ENCODE data around the gene OXCT2. TPM values are rescaled to one million over a fixed set of nuclear protein-coding genes. Genes with fewer than 3 reads are reported as not detected.
"Not testable (repeated sequence)": the region's sequence is repeated elsewhere in the genome, so short reads cannot be mapped to it uniquely, and the experiment has no call there.

OXCT2 gene
- total and polyA plus RNA-seq, 8 donors: 0.55 to 2.3 (median 0.97) TPM

DNA sequence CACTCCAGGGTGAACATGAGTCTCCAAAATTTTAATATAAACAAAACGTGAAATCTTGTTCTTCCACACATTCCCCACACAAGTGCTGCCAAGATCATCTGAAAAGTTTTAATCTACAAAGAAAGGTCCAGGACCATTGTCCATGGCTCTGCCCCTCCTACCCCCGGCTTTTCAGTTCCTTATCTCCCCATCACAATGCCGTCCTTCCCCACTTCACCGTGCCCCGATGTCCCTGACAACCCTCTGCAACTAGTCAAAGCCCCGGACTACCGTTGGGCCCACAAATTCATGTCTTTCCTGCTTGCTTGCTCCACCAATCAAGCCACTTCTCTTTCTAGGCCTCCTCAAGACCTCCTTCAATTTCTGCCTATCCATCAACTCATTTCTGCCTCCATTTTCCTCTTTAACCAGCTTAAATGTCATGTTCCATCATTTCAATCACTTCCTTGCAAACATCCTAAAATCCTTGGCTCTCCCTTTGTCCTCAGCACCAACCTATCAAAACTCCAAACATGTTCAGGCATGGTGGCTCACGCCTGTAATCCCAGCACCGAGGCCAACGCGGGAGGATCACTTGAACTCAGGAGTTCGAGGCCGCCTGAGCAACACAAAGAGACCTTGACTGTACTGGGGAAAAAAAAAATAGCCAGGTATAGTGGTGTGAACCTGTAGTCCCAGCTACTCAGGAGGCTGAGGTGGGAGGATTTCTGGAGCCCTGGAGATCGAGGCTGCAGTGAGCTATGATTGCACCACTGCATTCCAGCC lies 31.5 kb upstream of the OXCT2 start:
- H3K27ac ChIP-seq: no peak overlapping the region
- no peaks in the 10 kb centered on the region for H3K9me3 ChIP-seq
- 82 to 85% methylated on average over 14 of the region's 14 CpGs for WGBS, 2 donors
- TF ChIP-seq, protein P1, sequence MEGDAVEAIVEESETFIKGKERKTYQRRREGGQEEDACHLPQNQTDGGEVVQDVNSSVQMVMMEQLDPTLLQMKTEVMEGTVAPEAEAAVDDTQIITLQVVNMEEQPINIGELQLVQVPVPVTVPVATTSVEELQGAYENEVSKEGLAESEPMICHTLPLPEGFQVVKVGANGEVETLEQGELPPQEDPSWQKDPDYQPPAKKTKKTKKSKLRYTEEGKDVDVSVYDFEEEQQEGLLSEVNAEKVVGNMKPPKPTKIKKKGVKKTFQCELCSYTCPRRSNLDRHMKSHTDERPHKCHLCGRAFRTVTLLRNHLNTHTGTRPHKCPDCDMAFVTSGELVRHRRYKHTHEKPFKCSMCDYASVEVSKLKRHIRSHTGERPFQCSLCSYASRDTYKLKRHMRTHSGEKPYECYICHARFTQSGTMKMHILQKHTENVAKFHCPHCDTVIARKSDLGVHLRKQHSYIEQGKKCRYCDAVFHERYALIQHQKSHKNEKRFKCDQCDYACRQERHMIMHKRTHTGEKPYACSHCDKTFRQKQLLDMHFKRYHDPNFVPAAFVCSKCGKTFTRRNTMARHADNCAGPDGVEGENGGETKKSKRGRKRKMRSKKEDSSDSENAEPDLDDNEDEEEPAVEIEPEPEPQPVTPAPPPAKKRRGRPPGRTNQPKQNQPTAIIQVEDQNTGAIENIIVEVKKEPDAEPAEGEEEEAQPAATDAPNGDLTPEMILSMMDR (IDR thresholded peaks at IDR 0.05): no peak
- ATAC-seq (no peak), DNase-seq (peak in 1 of 6 donors; percentile 14), FAIRE-seq (no peak)
- peaks cover 0 to 3% (median 0%) of the 10 kb centered on the region in 3 donors for H3K4me1 ChIP-seq
- H3K36me3 ChIP-seq: no peaks in the 10 kb centered on the region
- H3K27me3 ChIP-seq: no peaks in the 10 kb centered on the region
- H3K4me3 ChIP-seq: no peak overlapping the region
- intact Hi-C loops (cut with DNase I): no loop called here

DNA sequence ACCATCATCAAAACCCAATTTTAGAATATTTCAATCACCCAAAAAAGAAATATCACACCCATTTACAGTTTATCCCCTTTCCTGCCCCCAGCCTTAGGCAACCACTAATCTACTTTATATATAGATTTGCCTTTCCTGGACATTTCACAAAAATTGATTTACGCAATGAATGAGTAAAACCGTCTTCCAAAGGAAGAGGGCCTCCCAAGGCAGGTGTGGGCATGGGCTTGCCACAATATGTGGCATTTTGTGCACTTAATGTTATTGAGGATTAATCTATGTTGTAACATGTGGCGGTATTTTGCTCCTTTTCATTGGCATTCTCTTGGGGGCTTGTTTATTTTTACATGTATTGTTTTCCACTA lies 29.3 kb upstream of the OXCT2 start:
- intact Hi-C loops (cut with DNase I): no loop called here
- no peak for ATAC-seq
- H3K9me3 ChIP-seq: no peaks in the 10 kb centered on the region
- DNase-seq: no peak
- H3K27ac ChIP-seq: no peak overlapping the region
- FAIRE-seq: no peak
- peaks cover 0 to 3% (median 0%) of the 10 kb centered on the region in 3 donors for H3K4me1 ChIP-seq
- no peaks in the 10 kb centered on the region for H3K27me3 ChIP-seq
- no peak overlapping the region for H3K4me3 ChIP-seq
- no peaks in the 10 kb centered on the region for H3K36me3 ChIP-seq
- TF ChIP-seq, protein P1 (IDR thresholded peaks at IDR 0.05): no peak
- WGBS, 2 donors: 72 to 76% methylated on average over 3 of the region's 3 CpGs

DNA sequence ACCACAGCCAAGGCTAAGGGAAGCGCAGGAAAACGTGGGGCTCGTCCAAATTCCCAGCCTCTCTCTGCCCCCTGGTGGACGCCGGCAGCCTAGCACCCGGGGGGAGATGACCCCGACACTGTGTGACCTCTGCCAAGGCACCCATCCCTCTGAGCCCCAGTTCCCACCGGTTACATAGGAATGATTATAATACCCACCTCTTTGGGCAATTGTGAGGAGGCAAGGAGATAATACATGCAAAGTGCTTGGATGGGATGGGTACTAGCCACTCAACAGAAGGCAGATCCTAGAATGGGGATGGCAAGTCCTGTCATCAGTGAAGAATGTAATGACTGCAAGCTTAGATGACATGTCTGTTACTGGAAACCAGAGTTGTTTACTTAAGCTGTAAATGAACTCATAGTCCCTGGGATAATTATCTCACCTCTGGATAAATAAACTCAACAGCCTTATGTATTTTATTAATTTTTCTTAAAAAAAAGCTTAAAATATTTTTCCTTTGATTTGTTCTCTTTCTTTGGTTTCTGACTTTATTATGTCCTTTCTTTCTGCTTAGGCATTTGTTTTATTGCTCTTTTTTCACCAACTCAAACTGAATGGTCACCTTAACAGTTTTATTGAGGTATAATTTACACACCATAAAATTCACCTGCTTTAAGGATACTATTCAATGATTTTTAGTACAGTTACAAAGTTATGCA lies 28.8 kb upstream of the OXCT2 start:
- intact Hi-C loops (cut with DNase I): no loop called here

DNA sequence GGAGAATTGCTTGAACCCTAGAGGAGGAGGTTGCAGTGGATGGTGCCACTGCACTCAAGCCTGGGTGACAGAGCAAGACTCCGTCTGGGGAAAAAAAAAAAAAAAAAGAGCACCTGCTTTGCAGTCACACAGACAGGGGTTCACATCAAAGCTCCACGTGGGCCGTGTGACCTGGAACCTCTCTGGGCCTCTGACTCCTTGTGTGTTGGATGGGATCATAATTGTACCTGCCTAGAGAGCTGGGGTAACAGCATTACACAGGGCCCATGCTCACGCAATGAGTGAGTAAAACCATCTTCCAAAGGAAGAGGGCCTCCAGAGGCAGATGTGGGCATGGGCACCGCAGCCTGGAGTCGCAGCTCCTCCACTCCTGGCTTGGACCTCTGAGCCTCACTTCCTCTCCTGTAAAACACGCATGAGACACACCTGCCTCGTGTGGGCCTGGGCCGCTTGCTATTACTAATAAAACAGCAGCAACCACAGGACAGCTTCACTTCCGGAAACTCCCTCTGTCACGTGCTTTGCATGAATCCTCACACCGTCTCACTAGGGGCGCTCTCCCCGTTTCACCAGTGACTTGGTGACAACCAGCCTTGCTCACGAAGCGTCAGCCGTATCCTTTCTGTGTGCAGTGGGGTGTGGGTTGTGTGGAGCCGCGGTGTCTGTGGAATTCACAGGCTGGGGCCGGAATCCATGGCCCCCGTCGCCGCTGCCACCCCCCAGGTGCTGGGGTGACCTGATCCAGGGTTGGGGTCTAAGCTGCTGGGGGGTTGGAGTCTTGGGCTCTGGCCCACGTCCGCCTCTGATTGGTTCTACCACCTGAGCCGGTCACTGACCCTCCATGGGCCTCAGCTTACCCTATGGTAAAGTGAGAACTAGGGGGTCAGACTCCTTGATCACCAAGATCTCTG lies 28.0 kb upstream of the OXCT2 start:
- H3K36me3 ChIP-seq; H3K4me1 ChIP-seq; H3K27me3 ChIP-seq; FAIRE-seq; H3K9me3 ChIP-seq; intact Hi-C loops (cut with DNase I): not testable (repeated sequence)
- DNase-seq (peak; percentile 78 to 91 (median 82)), ATAC-seq (peak; percentile 92 to 97 (median 95))
- Histone ChIP-seq H3K4me3 (peak overlapping the region in 1 of 4 donors; percentile 27), H3K27ac (peak overlapping the region in 3 of 4 donors; percentile 22 to 37 (median 33))
- WGBS, 2 donors: 41 to 44% methylated on average over 22 of the region's 26 CpGs

More for the DNA sequence above, 28.8 kb upstream of the OXCT2 start:
- Histone ChIP-seq H3K27ac (peak overlapping the region in 1 of 4 donors; percentile 37), H3K9me3 (no peaks in the 10 kb centered on the region), H3K27me3 (no peaks in the 10 kb centered on the region), H3K4me1 (peaks cover 0 to 3% (median 0%) of the 10 kb centered on the region in 3 donors), H3K36me3 (no peaks in the 10 kb centered on the region), H3K4me3 (peak overlapping the region in 1 of 4 donors; percentile 27)
- ATAC-seq: peak; percentile 90 to 96 (median 94)
- DNase-seq: peak; percentile 66 to 92 (median 84)
- TF ChIP-seq, protein P1 (IDR thresholded peaks at IDR 0.05): peak; percentile 65 to 83 (median 69)
- FAIRE-seq: no peak
- 2 to 6% methylated on average over 8 of the region's 8 CpGs for WGBS, 2 donors

DNA sequence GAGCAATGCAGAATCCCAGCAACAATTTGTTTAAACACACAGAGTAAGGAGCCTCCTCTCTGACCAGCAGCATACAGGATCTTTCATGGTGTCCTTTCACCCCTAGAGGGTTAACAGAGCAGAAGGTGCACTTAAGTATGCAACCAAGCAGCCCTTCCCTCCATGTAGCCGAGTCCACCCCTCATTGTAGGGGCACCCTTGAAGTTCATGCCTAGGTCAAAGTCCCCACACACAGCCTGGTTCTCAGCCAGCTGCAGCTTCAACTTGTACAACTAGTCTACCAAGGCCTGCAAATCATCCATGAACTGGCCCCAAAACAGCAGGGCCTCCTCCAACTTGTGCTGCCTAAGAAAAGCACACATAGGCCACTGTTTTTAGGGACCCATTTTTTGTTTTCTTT lies 24.5 kb upstream of the OXCT2 start:
- WGBS, 2 donors: 6 to 13% methylated on average over 1 of the region's 1 CpG
- TF ChIP-seq, protein P1 (IDR thresholded peaks at IDR 0.05): no peak
- Histone ChIP-seq H3K4me1 (peaks cover 0 to 3% (median 0%) of the 10 kb centered on the region in 3 donors), H3K36me3 (no peaks in the 10 kb centered on the region), H3K27ac (no peak overlapping the region), H3K27me3 (no peaks in the 10 kb centered on the region), H3K4me3 (no peak overlapping the region), H3K9me3 (no peaks in the 10 kb centered on the region)
- ATAC-seq (no peak), FAIRE-seq (no peak), DNase-seq (no peak)
- intact Hi-C loops (cut with DNase I): no loop called here

Measured in pancreas (tissue), 10 donors.